HepG2 (cell line): ENCODE data around the gene CCDC6. TPM values are rescaled to one million over a fixed set of nuclear protein-coding genes. Genes with fewer than 3 reads are reported as not detected.

Source experiments
- EED ChIP-seq: sonication (generic); formaldehyde crosslinking; IDR thresholded peaks from 2 replicates; pipeline ENCODE4 v1.5.0; 2020; ENCODE audit warnings: mild to moderate bottlenecking, missing genetic modification reagents
- FLYWCH1 ChIP-seq: sonication (generic); formaldehyde crosslinking; IDR thresholded peaks from 2 replicates; pipeline ENCODE4 v1.8.1; 2023; ENCODE audit warnings: mild to moderate bottlenecking, missing genetic modification reagents
- FOXJ3 ChIP-seq: sonication (generic); formaldehyde crosslinking; IDR thresholded peaks from 2 replicates; pipeline ENCODE4 v1.4.0; 2020; ENCODE audit warnings: missing genetic modification reagents, mild to moderate bottlenecking, borderline replicate concordance
- HNRNPLL ChIP-seq: fragments of 200-400 bp; formaldehyde crosslinking; IDR thresholded peaks from 2 replicates; pipeline ENCODE4 v1.6.1; 2017; ENCODE audit warnings: mild to moderate bottlenecking, low read depth, low read length; ENCODE audit not compliant: poor library complexity, severe bottlenecking
- LCORL ChIP-seq, 2 experiments: fragments of 450-650 bp in 1 of 2; sonication (generic) in 1 of 2; formaldehyde crosslinking in 1 of 2; IDR thresholded peaks; 2 replicates each; pipeline versions ENCODE4 v1.5.0 to v1.6.1; 2017 to 2020; ENCODE audit warnings: antibody characterized with exemption in 1 of 2, missing genetic modification reagents in 1 of 2
- MZF1 ChIP-seq: sonication (generic); formaldehyde crosslinking; IDR thresholded peaks from 2 replicates; pipeline ENCODE4 v1.8.1; 2023; ENCODE audit warnings: mild to moderate bottlenecking, missing genetic modification reagents, borderline replicate concordance
- NFYC ChIP-seq: IDR thresholded peaks from 2 replicates; pipeline ENCODE4 v1.6.1; 2016; ENCODE audit warnings: missing genetic modification reagents, missing compliant biosample characterization
- POLR2G ChIP-seq: fragments of 200-400 bp; formaldehyde crosslinking; IDR thresholded peaks from 2 replicates; pipeline ENCODE4 v1.6.1; 2018; ENCODE audit warnings: mild to moderate bottlenecking, low read depth, low read length, moderate library complexity
- RCOR2 ChIP-seq: IDR thresholded peaks from 2 replicates; pipeline ENCODE4 v1.6.1; 2016; ENCODE audit warnings: missing biosample characterization, missing genetic modification reagents
- TFE3 ChIP-seq: IDR thresholded peaks from 2 replicates; pipeline ENCODE4 v1.6.1; 2016
- TMF1 ChIP-seq: sonication (generic); formaldehyde crosslinking; IDR thresholded peaks from 2 replicates; pipeline ENCODE4 v1.8.1; 2022; ENCODE audit warnings: low read depth, missing genetic modification reagents
- XRCC5 ChIP-seq: fragments of 200-400 bp; formaldehyde crosslinking; optimal IDR thresholded peaks from 2 replicates; pipeline ENCODE3; 2017; ENCODE audit warnings: mild to moderate bottlenecking, low read length
- ZNF30 ChIP-seq: sonication (generic); formaldehyde crosslinking; IDR thresholded peaks from 2 replicates; pipeline ENCODE4 v1.5.0; 2020; ENCODE audit warnings: mild to moderate bottlenecking, missing genetic modification reagents
- ZNF564 ChIP-seq: sonication (generic); formaldehyde crosslinking; IDR thresholded peaks from 2 replicates; pipeline ENCODE4 v1.8.1; 2023; ENCODE audit warnings: mild to moderate bottlenecking, missing genetic modification reagents
- ZNF691 ChIP-seq: sonication (generic); formaldehyde crosslinking; IDR thresholded peaks from 2 replicates; pipeline ENCODE4 v1.4.0; 2020; ENCODE audit warnings: missing genetic modification reagents, low read depth, mild to moderate bottlenecking, borderline replicate concordance
- polyA plus RNA-seq, 8 experiments: library from polyadenylated mRNA; depleted of rRNA in 3 of 8; stranded (reverse) in 7 of 8; unstranded in 1 of 8; fragments of >200 nt; fragmentation: Illumina TruSeq in 4 of 8; extraction: Trizol in 4 of 8; gene quantifications; 2 replicates each; pipeline versions ENCODE4 v1.2.1 to v1.2.3, GENCODE V29; 2011 to 2016; ENCODE audit warnings: low read depth in 4 of 8, missing spikeins in 1 of 8, mixed read lengths in 1 of 8; ENCODE audit not compliant: insufficient read depth in 1 of 8
- total RNA-seq, 5 experiments: library from RNA; depleted of rRNA; stranded (reverse); fragments of >200 nt; fragmentation: Illumina TruSeq; extraction: Trizol; gene quantifications; 2 replicates each; pipeline ENCODE4 v1.2.3, GENCODE V29; 2016; ENCODE audit warnings: low read depth in 1 of 5
- TF ChIP-seq, protein P1 (sequence below): IDR thresholded peaks from 2 replicates; pipeline ENCODE4 v1.6.1; 2016; ENCODE audit warnings: low read depth, missing genetic modification reagents, missing compliant biosample characterization
- TF ChIP-seq, protein P2 (sequence below): sonication (generic); formaldehyde crosslinking; IDR thresholded peaks from 2 replicates; pipeline ENCODE4 v1.4.0; 2020; ENCODE audit warnings: mild to moderate bottlenecking, missing genetic modification reagents, borderline replicate concordance

CCDC6 gene
- total and polyA plus RNA-seq, 2 of the 13 experiments (the other 11 are each of a cell fraction or from before 2014, with no cell fraction given) = 17.9 to 18.3 TPM

DNA sequence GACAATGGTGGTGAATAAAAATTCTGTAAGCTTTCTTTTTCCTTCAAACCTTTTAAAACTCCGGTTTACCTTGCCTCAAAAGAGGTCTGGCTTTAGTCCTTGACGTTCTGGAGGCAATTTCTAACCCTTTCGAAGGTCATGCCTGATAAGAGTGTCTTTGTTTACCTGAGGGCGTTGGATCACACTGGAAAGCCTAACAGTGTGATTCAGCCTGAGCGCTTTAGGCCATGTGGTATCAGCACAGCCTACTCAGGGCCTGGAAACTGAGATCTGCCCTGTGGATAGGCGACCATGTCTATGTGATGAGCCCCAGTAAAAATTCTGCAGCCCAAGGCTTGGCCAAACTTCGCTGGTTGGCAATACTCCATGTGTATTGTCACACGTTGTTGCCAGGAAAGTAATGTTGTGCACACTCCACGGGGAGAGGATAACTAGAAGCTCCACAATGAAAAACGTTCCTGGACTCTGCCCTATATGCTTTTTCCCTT lies 10.7 kb downstream of the CCDC6 start (continued):
- TF ChIP-seq, protein P1, sequence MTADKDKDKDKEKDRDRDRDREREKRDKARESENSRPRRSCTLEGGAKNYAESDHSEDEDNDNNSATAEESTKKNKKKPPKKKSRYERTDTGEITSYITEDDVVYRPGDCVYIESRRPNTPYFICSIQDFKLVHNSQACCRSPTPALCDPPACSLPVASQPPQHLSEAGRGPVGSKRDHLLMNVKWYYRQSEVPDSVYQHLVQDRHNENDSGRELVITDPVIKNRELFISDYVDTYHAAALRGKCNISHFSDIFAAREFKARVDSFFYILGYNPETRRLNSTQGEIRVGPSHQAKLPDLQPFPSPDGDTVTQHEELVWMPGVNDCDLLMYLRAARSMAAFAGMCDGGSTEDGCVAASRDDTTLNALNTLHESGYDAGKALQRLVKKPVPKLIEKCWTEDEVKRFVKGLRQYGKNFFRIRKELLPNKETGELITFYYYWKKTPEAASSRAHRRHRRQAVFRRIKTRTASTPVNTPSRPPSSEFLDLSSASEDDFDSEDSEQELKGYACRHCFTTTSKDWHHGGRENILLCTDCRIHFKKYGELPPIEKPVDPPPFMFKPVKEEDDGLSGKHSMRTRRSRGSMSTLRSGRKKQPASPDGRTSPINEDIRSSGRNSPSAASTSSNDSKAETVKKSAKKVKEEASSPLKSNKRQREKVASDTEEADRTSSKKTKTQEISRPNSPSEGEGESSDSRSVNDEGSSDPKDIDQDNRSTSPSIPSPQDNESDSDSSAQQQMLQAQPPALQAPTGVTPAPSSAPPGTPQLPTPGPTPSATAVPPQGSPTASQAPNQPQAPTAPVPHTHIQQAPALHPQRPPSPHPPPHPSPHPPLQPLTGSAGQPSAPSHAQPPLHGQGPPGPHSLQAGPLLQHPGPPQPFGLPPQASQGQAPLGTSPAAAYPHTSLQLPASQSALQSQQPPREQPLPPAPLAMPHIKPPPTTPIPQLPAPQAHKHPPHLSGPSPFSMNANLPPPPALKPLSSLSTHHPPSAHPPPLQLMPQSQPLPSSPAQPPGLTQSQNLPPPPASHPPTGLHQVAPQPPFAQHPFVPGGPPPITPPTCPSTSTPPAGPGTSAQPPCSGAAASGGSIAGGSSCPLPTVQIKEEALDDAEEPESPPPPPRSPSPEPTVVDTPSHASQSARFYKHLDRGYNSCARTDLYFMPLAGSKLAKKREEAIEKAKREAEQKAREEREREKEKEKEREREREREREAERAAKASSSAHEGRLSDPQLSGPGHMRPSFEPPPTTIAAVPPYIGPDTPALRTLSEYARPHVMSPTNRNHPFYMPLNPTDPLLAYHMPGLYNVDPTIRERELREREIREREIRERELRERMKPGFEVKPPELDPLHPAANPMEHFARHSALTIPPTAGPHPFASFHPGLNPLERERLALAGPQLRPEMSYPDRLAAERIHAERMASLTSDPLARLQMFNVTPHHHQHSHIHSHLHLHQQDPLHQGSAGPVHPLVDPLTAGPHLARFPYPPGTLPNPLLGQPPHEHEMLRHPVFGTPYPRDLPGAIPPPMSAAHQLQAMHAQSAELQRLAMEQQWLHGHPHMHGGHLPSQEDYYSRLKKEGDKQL (CRISPR knock-in tag) = 0 out of 2 replicates have a peak, but pooled peaks have one; percentile 49
- TF ChIP-seq TFE3 = 0 out of 2 replicates have a peak, but pooled peaks have one; percentile 37
- TF ChIP-seq POLR2G = no peak
- no peak for TF ChIP-seq FLYWCH1 (CRISPR knock-in tag)
- TF ChIP-seq TMF1 (CRISPR knock-in tag) = no peak
- peak; percentile 38 for TF ChIP-seq XRCC5
- TF ChIP-seq LCORL (IDR thresholded peaks at IDR 0.05) = no peak
- TF ChIP-seq LCORL (CRISPR knock-in tag; IDR thresholded peaks at IDR 0.05) = peak; percentile 78
- TF ChIP-seq ZNF564 (CRISPR knock-in tag) = no peak
- no peak for TF ChIP-seq MZF1
- 0 out of 2 replicates have a peak, but pooled peaks have one; percentile 47 for TF ChIP-seq RCOR2 (CRISPR knock-in tag)
- no peak for TF ChIP-seq ZNF691 (CRISPR knock-in tag)
- TF ChIP-seq ZNF30 = no peak
- no peak for TF ChIP-seq NFYC
- peak; percentile 84; the same call in 1 of the 2 replicates for TF ChIP-seq FOXJ3 (CRISPR knock-in tag)
- TF ChIP-seq, protein P2, sequence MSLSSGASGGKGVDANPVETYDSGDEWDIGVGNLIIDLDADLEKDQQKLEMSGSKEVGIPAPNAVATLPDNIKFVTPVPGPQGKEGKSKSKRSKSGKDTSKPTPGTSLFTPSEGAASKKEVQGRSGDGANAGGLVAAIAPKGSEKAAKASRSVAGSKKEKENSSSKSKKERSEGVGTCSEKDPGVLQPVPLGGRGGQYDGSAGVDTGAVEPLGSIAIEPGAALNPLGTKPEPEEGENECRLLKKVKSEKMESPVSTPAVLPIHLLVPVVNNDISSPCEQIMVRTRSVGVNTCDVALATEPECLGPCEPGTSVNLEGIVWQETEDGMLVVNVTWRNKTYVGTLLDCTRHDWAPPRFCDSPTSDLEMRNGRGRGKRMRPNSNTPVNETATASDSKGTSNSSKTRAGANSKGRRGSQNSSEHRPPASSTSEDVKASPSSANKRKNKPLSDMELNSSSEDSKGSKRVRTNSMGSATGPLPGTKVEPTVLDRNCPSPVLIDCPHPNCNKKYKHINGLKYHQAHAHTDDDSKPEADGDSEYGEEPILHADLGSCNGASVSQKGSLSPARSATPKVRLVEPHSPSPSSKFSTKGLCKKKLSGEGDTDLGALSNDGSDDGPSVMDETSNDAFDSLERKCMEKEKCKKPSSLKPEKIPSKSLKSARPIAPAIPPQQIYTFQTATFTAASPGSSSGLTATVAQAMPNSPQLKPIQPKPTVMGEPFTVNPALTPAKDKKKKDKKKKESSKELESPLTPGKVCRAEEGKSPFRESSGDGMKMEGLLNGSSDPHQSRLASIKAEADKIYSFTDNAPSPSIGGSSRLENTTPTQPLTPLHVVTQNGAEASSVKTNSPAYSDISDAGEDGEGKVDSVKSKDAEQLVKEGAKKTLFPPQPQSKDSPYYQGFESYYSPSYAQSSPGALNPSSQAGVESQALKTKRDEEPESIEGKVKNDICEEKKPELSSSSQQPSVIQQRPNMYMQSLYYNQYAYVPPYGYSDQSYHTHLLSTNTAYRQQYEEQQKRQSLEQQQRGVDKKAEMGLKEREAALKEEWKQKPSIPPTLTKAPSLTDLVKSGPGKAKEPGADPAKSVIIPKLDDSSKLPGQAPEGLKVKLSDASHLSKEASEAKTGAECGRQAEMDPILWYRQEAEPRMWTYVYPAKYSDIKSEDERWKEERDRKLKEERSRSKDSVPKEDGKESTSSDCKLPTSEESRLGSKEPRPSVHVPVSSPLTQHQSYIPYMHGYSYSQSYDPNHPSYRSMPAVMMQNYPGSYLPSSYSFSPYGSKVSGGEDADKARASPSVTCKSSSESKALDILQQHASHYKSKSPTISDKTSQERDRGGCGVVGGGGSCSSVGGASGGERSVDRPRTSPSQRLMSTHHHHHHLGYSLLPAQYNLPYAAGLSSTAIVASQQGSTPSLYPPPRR (CRISPR knock-in tag) = peak; percentile 71; the same call in 1 of the 2 replicates
- TF ChIP-seq HNRNPLL = no peak
- no peak for TF ChIP-seq EED (CRISPR knock-in tag)
